Caco-2 (cell line): Measurements from ENCODE around the gene GALNT12. TPM values are rescaled to one million over a fixed set of nuclear protein-coding genes. Genes with fewer than 3 reads are reported as not detected.

Experiments used
- BruUV-seq: library from RNA; stranded (reverse); fragments of 400-500 nt; replicated peaks from 2 replicates; lab custom pipeline; 2021; lab: Mats Ljungman, UMichigan
- CTCF ChIA-PET: fragments of 300-600 bp; sonication (Branson Sonifier 250); formaldehyde crosslinking; loops from one replicate; lab custom pipeline; 2022; ENCODE audit warnings: antibody characterized with exemption; lab: Charles Lee
- POLR2A ChIA-PET: fragments of 300-600 bp; sonication (Branson Sonifier 250); formaldehyde crosslinking; loops from one replicate; lab custom pipeline; 2022; ENCODE audit warnings: antibody characterized with exemption; lab: Charles Lee
- DNase-seq, 2 experiments: peaks; one replicate each; pipeline versions ENCODE4 v3.0.0 to v3.0.0-alpha.2; 2020 to 2022
- H3K27me3 ChIP-seq: replicated peaks from 2 replicates; pipeline ENCODE4 v1.6.0; 2011; ENCODE audit warnings: low read length; ENCODE audit not compliant: control insufficient read depth, insufficient read depth
- H3K36me3 ChIP-seq: 2 replicates; pipeline ENCODE4 v1.5.1; 2011; ENCODE audit warnings: low read length; ENCODE audit not compliant: control insufficient read depth, insufficient read depth
- H3K4me1 ChIP-seq: fragments of 250-450 bp; sonication (Bioruptor Pico); 2 replicates; pipeline ENCODE4 v1.5.1; 2020; ENCODE audit warnings: mild to moderate bottlenecking
- H3K4me3 ChIP-seq: 2 replicates; pipeline ENCODE4 v1.5.1; 2011; ENCODE audit warnings: low read depth, mild to moderate bottlenecking, control low read depth, low read length
- H3K9me3 ChIP-seq: fragments of 250-450 bp; sonication (Bioruptor Pico); 2 replicates; pipeline ENCODE4 v1.5.1; 2020; ENCODE audit warnings: mild to moderate bottlenecking, moderate library complexity
- H3K27ac Mint-ChIP-seq: one replicate; pipeline ENCODE4 v1.8.0; 2022; ENCODE audit warnings: mixed read lengths; ENCODE audit not compliant: unreplicated experiment
- H3K27me3 Mint-ChIP-seq: one replicate; pipeline ENCODE4 v1.8.0; 2022; ENCODE audit warnings: mixed read lengths; ENCODE audit not compliant: insufficient read depth, unreplicated experiment
- H3K36me3 Mint-ChIP-seq: one replicate; pipeline ENCODE4 v1.8.0; 2022; ENCODE audit warnings: mild to moderate bottlenecking, mixed read lengths; ENCODE audit not compliant: insufficient read depth, unreplicated experiment
- H3K4me1 Mint-ChIP-seq: one replicate; pipeline ENCODE4 v1.8.0; 2022; ENCODE audit warnings: low read depth, mixed read lengths; ENCODE audit not compliant: unreplicated experiment
- H3K4me3 Mint-ChIP-seq: one replicate; pipeline ENCODE4 v1.8.0; 2022; ENCODE audit warnings: mild to moderate bottlenecking, moderate library complexity, mixed read lengths; ENCODE audit not compliant: unreplicated experiment
- H3K9me3 Mint-ChIP-seq: one replicate; pipeline ENCODE4 v1.8.0; 2022; ENCODE audit warnings: mixed read lengths; ENCODE audit not compliant: unreplicated experiment
- CTCF ChIP-seq, 2 experiments: fragments of 200-600 bp in 1 of 2; IDR thresholded peaks; 1 replicate in 1 of 2; 2 replicates in 1 of 2; pipeline versions ENCODE4 v1.5.1 to v1.8.0; 2011 to 2022; ENCODE audit warnings: antibody characterized with exemption in 1 of 2, control low read depth in 1 of 2, inconsistent platforms in 1 of 2, low read depth in 1 of 2, low read length in 1 of 2, mild to moderate bottlenecking in 1 of 2, moderate library complexity in 1 of 2; ENCODE audit not compliant: insufficient read depth in 1 of 2, severe bottlenecking in 1 of 2, unreplicated experiment in 1 of 2
- intact Hi-C: fragments of 100-400 bp; cut with micrococcal nuclease; formaldehyde crosslinking; loops from one replicate; pipeline ENCODE4 v1.10.0; 2022; ENCODE audit not compliant: unreplicated experiment
- total RNA-seq: library from RNA; stranded (reverse); gene quantifications from 2 replicates; pipeline ENCODE4 v1.2.3, GENCODE V29; 2022

The GALNT12 gene
- total RNA-seq, 1 experiment from 2014 or later = 3.6 TPM

- TF ChIP-seq CTCF (IDR thresholded peaks at IDR 0.05; ENCODE audit: insufficient read depth in 1 of 2, low read depth in 1 of 2, low read length in 1 of 2, severe bottlenecking in 1 of 2, unreplicated experiment in 1 of 2) = peak; percentile 25 to 49
- H3K4me1 Mint-ChIP-seq = peaks cover 22% of the 10 kb centered on the region
- peak within 1 kb of the TSS; percentile 73 for H3K4me3 Mint-ChIP-seq
- DNase-seq = peak; percentile 77 to 93
- no peak within 1 kb of the TSS for H3K27ac Mint-ChIP-seq
- H3K27me3 Mint-ChIP-seq = no peaks in the 10 kb centered on the region
- Histone ChIP-seq H3K36me3 (no peaks in the 10 kb centered on the region; the same call in none of the 2 replicates), H3K4me3 (peak within 1 kb of the TSS; percentile 71), H3K9me3 (no peaks in the 10 kb centered on the region), H3K27me3 (no peaks in the 10 kb centered on the region), H3K4me1 (peaks cover 17% of the 10 kb centered on the region)
- intact Hi-C loops = loop anchor here (10.0 kb wide), 1 partner anchor 422 kb away; no protein-coding TSS in a partner anchor
- POLR2A ChIA-PET = no interaction called here
- CTCF ChIA-PET = no interaction called here
- BruUV-seq = no TSS peak
- no peaks in the 10 kb centered on the region for H3K9me3 Mint-ChIP-seq
- H3K36me3 Mint-ChIP-seq = no peaks in the 10 kb centered on the region
Observed at GRCh38 chr9:98796364-98797101, 10.9 kb upstream of the GALNT12 start, which contains the start of gene ANKS6. TSS of gene ANKS6 (minus strand) at chr9:98796555. CDS start at chr9:98796491, 64 bp downstream.

- intact Hi-C loops = loop anchor here (10.0 kb wide), 1 partner anchor 423 kb away; no protein-coding TSS in a partner anchor
- H3K4me3 Mint-ChIP-seq = peak overlapping the region; percentile 73
- BruUV-seq = no TSS peak
- H3K4me1 Mint-ChIP-seq = peaks cover 13% of the 10 kb centered on the region
- Histone ChIP-seq H3K9me3 (no peaks in the 10 kb centered on the region), H3K36me3 (no peaks in the 10 kb centered on the region; the same call in none of the 2 replicates), H3K27me3 (no peaks in the 10 kb centered on the region; the same call in 1 of the 2 replicates), H3K4me1 (peaks cover 7% of the 10 kb centered on the region; the same call in 1 of the 2 replicates), H3K4me3 (no peak overlapping the region)
- POLR2A ChIA-PET = no interaction called here
- H3K36me3 Mint-ChIP-seq = no peaks in the 10 kb centered on the region
- TF ChIP-seq CTCF (IDR thresholded peaks at IDR 0.05; ENCODE audit: insufficient read depth in 1 of 2, low read depth in 1 of 2, low read length in 1 of 2, severe bottlenecking in 1 of 2, unreplicated experiment in 1 of 2) = no peak
- DNase-seq = no peak
- H3K9me3 Mint-ChIP-seq = no peaks in the 10 kb centered on the region
- H3K27ac Mint-ChIP-seq = no peak overlapping the region
- no peaks in the 10 kb centered on the region for H3K27me3 Mint-ChIP-seq
- CTCF ChIA-PET = no interaction called here
Observed at GRCh38 chr9:98797491-98797890, 10.0 kb upstream of the GALNT12 start.

GRCh38 chr9:98798254-98798653, 9.2 kb upstream of the GALNT12 start:
- H3K27me3 Mint-ChIP-seq = no peaks in the 10 kb centered on the region
- no peaks in the 10 kb centered on the region for H3K9me3 ChIP-seq
- H3K4me1 ChIP-seq = no peaks in the 10 kb centered on the region
- no peaks in the 10 kb centered on the region; the same call in 1 of the 2 replicates for H3K27me3 ChIP-seq
- ChIA-PET POLR2A (no interaction called here), CTCF (no interaction called here)
- H3K4me3 Mint-ChIP-seq = no peak overlapping the region
- no peaks in the 10 kb centered on the region for H3K36me3 Mint-ChIP-seq
- no peaks in the 10 kb centered on the region; the same call in 1 of the 2 replicates for H3K36me3 ChIP-seq
- no peak for TF ChIP-seq CTCF (IDR thresholded peaks at IDR 0.05; ENCODE audit: insufficient read depth in 1 of 2, low read depth in 1 of 2, low read length in 1 of 2, severe bottlenecking in 1 of 2, unreplicated experiment in 1 of 2)
- no peak overlapping the region for H3K4me3 ChIP-seq
- no peaks in the 10 kb centered on the region for H3K9me3 Mint-ChIP-seq
- H3K4me1 Mint-ChIP-seq = peaks cover 12% of the 10 kb centered on the region
- BruUV-seq = no TSS peak
- no peak overlapping the region for H3K27ac Mint-ChIP-seq
- no peak for DNase-seq
- intact Hi-C loops = loop anchor here (10.0 kb wide), 1 partner anchor 423 kb away; no protein-coding TSS in a partner anchor
